ENCODE results near the gene RAB20.
"Not testable (repeated sequence)": the region's sequence is repeated elsewhere in the genome, so short reads cannot be mapped to it uniquely, and the experiment has no call there.

RAB20 gene

DNA sequence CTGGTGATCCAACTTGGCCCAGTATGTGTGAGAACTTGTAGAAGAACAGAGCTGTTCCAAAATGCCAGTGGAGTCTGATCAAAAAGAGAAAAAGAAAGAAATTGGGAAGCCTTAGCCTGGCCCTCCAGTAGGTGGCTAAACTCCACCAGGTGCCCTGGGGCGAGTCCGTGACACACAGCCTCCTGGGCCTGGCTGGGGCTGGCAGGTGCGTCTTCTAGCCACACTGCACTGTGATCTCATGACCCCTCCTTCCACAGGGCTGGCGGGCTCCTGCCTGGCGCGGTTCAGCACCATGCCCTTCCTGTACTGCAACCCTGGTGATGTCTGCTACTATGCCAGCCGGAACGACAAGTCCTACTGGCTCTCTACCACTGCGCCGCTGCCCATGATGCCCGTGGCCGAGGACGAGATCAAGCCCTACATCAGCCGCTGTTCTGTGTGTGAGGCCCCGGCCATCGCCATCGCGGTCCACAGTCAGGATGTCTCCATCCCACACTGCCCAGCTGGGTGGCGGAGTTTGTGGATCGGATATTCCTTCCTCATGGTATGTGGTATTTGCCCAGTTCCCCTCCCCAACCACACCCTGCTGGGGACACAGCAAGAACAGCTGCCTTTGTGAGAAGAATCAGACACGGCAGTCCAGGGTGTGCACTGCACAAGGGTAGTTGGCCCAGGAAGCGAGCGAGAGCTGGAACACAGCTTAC lies 53.7 kb downstream of the RAB20 start:
- no peak for DNase-seq

GRCh38 chr13:110506859-110507566 lies 54.5 kb downstream of the RAB20 start:
- DNase-seq, result no peak

- no peak for DNase-seq
Observed at GRCh38 chr13:110506396-110506795, 55.1 kb downstream of the RAB20 start.

GRCh38 chr13:110505594-110505993 lies 55.9 kb downstream of the RAB20 start:
- no peak for DNase-seq

- DNase-seq, result no peak
Observed at GRCh38 chr13:110503979-110504499, 57.5 kb downstream of the RAB20 start.

GRCh38 chr13:110503037-110503901 lies 58.3 kb downstream of the RAB20 start:
- DNase-seq, result no peak

DNA sequence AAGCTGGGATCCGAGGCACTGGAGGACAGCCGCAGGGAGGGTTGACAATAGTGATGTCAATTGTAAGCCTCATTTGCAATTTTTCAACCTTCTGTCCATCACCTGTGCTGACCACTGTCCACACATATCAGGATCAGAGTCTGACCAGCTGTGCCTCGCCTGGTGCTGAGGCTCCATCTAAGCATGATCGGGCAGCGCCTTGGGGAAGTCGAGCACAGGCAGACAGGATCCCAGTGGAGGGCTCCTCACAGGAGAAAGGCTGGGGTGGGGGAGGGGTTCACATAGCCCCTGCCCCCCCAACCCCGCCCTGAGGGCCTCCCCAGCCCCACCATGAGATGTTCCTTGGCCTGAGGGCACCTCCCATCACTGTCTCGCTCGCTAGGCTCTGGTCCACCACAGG lies 60.3 kb downstream of the RAB20 start:
- DNase-seq, result no peak

GRCh38 chr13:110500341-110500740 lies 61.2 kb downstream of the RAB20 start:
- no peak for DNase-seq

GRCh38 chr13:110499621-110500281 lies 61.8 kb downstream of the RAB20 start:
- DNase-seq, result no peak

- DNase-seq, result no peak
Observed at GRCh38 chr13:110498765-110499164, 62.8 kb downstream of the RAB20 start.

DNA sequence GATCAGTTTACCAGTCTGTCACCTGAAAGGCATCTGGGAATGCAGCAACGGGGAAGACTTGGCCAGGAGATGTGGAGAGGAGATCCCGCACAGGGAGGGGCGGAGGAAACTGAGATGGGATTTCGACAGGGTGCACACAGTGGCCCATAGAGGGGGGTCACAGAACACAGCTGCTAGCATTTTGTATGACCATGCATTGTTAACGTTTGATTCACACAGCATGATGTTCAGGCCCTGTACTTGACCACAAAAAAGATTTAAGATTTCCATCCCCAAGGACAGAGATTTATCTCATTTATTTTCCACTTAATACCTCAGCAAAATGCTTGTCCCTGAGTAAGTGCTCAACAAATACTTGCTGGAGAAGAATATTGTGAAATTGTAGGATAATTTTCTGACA lies 63.2 kb downstream of the RAB20 start:
- DNase-seq, result no peak

- DNase-seq, result not testable (repeated sequence)
Observed at GRCh38 chr13:110497896-110498295, 63.6 kb downstream of the RAB20 start.

DNA sequence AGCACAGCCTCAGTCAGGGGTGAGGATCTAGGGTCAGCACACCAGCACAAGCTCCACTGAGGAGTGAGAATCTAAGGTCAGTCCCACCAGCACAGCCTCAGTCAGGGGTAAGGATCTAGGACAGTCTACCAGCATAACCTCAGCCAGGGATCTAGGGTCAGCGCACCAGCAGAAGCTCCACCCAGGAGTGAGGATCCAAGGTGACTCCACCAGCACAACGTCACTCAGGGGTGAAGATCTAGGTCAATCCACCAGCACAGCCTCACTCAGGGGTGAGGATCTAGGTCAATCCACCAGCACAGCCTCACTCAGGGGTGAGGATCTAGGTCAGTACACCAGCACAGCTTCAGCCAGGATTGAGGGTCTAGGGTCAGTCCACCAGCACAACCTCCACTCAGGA lies 64.5 kb downstream of the RAB20 start:
- DNase-seq, result no peak

GRCh38 chr13:110496281-110496680 lies 65.2 kb downstream of the RAB20 start:
- no peak for DNase-seq

- no peak for DNase-seq
Observed at GRCh38 chr13:110495881-110496280, 65.6 kb downstream of the RAB20 start.

GRCh38 chr13:110495376-110495775 lies 66.1 kb downstream of the RAB20 start:
- DNase-seq, result no peak

- no peak for DNase-seq
Observed at GRCh38 chr13:110493613-110494012, 67.9 kb downstream of the RAB20 start.

GRCh38 chr13:110492679-110493593 lies 68.6 kb downstream of the RAB20 start:
- no peak for DNase-seq

- no peak for DNase-seq
Observed at GRCh38 chr13:110491869-110492678, 69.4 kb downstream of the RAB20 start.

DNA sequence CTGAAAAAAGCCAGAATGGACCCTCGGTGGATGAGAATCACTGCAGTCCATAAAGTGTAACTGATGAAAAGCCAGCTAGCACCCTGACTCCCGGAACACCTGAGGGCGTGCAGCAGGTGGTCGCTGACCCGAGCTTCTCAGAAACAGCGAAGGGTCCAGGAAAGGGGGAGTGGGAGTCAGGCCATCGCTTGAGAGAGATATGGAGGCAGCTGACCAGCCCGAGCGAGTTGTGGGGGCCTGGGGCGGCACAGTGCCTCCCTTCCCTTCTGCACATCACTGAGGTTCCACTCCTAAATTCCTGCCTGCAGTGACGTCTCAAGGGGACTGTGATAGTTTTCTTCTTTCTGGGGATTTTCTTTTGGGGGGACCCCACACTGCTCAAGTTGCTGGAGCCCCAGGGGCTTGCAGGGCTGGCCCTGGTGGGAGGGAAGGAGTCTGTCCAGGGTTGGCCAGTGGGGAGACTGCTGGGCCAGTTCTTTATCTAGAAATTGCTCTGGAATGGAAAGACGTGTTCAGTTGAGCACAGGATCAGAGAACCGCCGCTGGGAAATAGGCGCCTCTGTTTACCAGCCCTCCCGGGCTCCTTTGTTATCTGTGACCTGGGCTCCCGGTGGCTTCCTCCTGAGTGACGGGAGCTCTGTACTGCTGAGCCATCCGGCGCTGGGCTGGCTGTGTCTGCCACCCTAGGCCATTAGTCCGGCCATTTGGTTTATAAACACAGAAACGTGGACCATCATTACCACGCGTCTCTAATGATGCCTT lies 71.3 kb downstream of the RAB20 start:
- no peak for DNase-seq
